ENCODE measurements around the gene FANCE. TPM values are rescaled to one million over a fixed set of nuclear protein-coding genes. Genes with fewer than 3 reads are reported as not detected.

The FANCE gene
- total and polyA plus RNA-seq, 9 of the 15 experiments (the other 6 are each of a cell fraction or from before 2014, with no cell fraction given) = 5.7 to 30.2 (median 17.0) TPM

DNA sequence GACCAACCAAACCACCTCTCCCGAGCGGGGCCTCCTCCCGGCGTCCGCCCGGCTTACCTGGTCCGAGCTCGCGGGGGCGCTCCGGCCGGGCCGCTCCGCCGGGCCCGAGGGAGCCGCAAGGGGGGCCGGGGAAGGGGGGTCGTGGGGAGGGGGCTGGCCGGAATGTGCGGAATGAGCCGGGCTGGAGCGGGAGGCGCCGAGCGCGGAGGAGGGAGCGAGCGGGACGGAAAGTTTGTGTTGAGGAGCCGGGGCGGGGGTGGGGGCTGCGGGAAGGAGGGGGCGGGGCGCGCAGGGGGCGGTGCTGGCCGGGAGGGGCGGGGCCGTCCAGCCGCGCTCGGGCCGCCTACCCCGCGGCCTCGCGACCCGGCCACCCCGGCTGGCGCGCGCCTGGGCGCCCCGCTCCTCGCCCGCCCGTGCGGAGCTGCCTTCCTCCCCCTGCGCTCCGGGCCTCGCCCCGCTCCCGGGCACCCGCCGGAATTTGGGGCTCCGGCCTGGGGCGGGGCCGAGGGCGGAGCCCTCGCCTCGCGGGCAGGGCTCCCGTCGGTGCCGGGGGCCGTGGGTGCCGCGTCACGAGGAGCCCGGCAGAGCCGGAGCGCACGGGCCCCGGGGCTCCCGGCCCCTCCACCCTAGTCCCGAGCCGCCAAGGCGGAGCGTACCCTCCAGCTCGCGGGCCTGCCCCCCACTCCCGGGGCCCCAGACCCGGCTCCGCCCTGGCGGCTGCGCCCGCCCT lies 44.9 kb downstream of the FANCE start, which contains the start of gene TEAD3 (continued):
- TF ChIP-seq, protein P1, sequence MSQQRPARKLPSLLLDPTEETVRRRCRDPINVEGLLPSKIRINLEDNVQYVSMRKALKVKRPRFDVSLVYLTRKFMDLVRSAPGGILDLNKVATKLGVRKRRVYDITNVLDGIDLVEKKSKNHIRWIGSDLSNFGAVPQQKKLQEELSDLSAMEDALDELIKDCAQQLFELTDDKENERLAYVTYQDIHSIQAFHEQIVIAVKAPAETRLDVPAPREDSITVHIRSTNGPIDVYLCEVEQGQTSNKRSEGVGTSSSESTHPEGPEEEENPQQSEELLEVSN (IDR thresholded peaks at IDR 0.05; ENCODE audit: borderline replicate concordance in 1 of 2, extremely low read depth in 1 of 2, insufficient read depth in 1 of 2, insufficient read length in 1 of 2, low read depth in 1 of 2, low read length in 1 of 2, poor library complexity in 1 of 2, severe bottlenecking in 1 of 2) = peak in 1 of 2 experiments; percentile 47
- TF ChIP-seq MAZ (CRISPR knock-in tag; conservative IDR thresholded peaks at IDR 0.05 in 1 of 2, IDR thresholded peaks at IDR 0.05 in 1 of 2) (peak in 1 of 2 experiments; percentile 30; a peak in 2 of 4 replicates), ZFPM2 (CRISPR knock-in tag; IDR thresholded peaks at IDR 0.05) (no peak; the same call in 1 of the 2 replicates), KDM1A (IDR thresholded peaks at IDR 0.05) (no peak), CSDE1 (IDR thresholded peaks at IDR 0.05) (no peak), ZNF436 (CRISPR knock-in tag; IDR thresholded peaks at IDR 0.05) (no peak), MEF2D (tag; conservative IDR thresholded peaks at IDR 0.05; ENCODE audit: low read depth) (no peak), ZNF217 (CRISPR knock-in tag; IDR thresholded peaks at IDR 0.05) (no peak), ATF1 (CRISPR knock-in tag; IDR thresholded peaks at IDR 0.05) (no peak), ATF1 (tag; IDR thresholded peaks at IDR 0.05) (no peak; the same call in 1 of the 2 replicates), GTF2E2 (tag; IDR thresholded peaks at IDR 0.05) (peak; percentile 51; the same call in 1 of the 2 replicates), CAMTA2 (CRISPR knock-in tag; conservative IDR thresholded peaks at IDR 0.05) (no peak), ZZZ3 (IDR thresholded peaks at IDR 0.05) (no peak), POLR2H (tag; IDR thresholded peaks at IDR 0.05; ENCODE audit: low read depth) (no peak), RBBP5 (IDR thresholded peaks at IDR 0.05; ENCODE audit: borderline replicate concordance, insufficient read depth, low read length, poor library complexity, severe bottlenecking) (peak; percentile 25), PPARD (CRISPR knock-in tag; IDR thresholded peaks at IDR 0.05) (no peak), ZBTB34 (CRISPR knock-in tag; IDR thresholded peaks at IDR 0.05) (no peak), USF2 (CRISPR knock-in tag; IDR thresholded peaks at IDR 0.05) (no peak)
- TF ChIP-seq, protein P2, sequence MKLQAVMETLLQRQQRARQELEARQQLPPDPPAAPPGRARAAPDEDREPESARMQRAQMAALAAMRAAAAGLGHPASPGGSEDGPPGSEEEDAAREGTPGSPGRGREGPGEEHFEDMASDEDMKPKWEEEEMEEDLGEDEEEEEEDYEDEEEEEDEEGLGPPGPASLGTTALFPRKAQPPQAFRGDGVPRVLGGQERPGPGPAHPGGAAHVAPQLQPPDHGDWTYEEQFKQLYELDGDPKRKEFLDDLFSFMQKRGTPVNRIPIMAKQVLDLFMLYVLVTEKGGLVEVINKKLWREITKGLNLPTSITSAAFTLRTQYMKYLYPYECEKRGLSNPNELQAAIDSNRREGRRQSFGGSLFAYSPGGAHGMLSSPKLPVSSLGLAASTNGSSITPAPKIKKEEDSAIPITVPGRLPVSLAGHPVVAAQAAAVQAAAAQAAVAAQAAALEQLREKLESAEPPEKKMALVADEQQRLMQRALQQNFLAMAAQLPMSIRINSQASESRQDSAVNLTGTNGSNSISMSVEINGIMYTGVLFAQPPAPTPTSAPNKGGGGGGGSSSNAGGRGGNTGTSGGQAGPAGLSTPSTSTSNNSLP (IDR thresholded peaks at IDR 0.05; ENCODE audit: borderline replicate concordance, low read depth, low read length) = no peak
- TF ChIP-seq, protein P3, sequence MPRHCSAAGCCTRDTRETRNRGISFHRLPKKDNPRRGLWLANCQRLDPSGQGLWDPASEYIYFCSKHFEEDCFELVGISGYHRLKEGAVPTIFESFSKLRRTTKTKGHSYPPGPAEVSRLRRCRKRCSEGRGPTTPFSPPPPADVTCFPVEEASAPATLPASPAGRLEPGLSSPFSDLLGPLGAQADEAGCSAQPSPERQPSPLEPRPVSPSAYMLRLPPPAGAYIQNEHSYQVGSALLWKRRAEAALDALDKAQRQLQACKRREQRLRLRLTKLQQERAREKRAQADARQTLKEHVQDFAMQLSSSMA (CRISPR knock-in tag; IDR thresholded peaks at IDR 0.05) = no peak
- TF ChIP-seq, protein P4, sequence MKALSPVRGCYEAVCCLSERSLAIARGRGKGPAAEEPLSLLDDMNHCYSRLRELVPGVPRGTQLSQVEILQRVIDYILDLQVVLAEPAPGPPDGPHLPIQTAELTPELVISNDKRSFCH (CRISPR knock-in tag; IDR thresholded peaks at IDR 0.05) = no peak
- TF ChIP-seq, protein P4 (tag; IDR thresholded peaks at IDR 0.05) = no peak
